ENCODE measurements around the gene NFE2L2.

- TF ChIP-seq CTCF (conservative IDR thresholded peaks at IDR 0.05 in 1 of 2, IDR thresholded peaks at IDR 0.05 in 1 of 2; ENCODE audit: low read depth in 1 of 2, low read length in 2 of 2): no peak
- no peak for TF ChIP-seq EZH2 (IDR thresholded peaks at IDR 0.05; ENCODE audit: low read length, missing control alignments)
Observed at GRCh38 chr2:177211169-177211568, 53.4 kb downstream of the NFE2L2 start.

Data from fibroblast of lung (primary cell).